Esophagus squamous epithelium (tissue), 4 donors: ENCODE results near the gene SMIM44.

ENCODE experiments used
- CTCF ChIP-seq, 6 experiments: fragments of 450-650 bp in 4 of 6; fragments of 200-600 bp in 2 of 6; sonication (generic) in 2 of 6; IDR thresholded peaks; one replicate each; pipeline ENCODE4 v1.5.1; 2016 to 2019; ENCODE audit warnings: antibody characterized with exemption in 6 of 6, mild to moderate bottlenecking in 4 of 6, moderate library complexity in 4 of 6
- POLR2A ChIP-seq, 4 donors: fragments of 450-650 bp; IDR thresholded peaks; one replicate each; pipeline ENCODE4 v1.6.1; 2017; ENCODE audit warnings: antibody characterized with exemption in 4 of 4, mild to moderate bottlenecking in 4 of 4, moderate library complexity in 3 of 4

- TF ChIP-seq CTCF (IDR thresholded peaks at IDR 0.05): no peak
- TF ChIP-seq POLR2A (IDR thresholded peaks at IDR 0.05): no peak
These were observed 24.0 kb downstream of the SMIM44 start for GRCh38 chr19:3459089-3459881.
